ENCODE data around the gene GNAS. TPM values are rescaled to one million over a fixed set of nuclear protein-coding genes. Genes with fewer than 3 reads are reported as not detected.

The GNAS gene
- total RNA-seq, 1 donor from 2014 or later: 714 TPM

DNA sequence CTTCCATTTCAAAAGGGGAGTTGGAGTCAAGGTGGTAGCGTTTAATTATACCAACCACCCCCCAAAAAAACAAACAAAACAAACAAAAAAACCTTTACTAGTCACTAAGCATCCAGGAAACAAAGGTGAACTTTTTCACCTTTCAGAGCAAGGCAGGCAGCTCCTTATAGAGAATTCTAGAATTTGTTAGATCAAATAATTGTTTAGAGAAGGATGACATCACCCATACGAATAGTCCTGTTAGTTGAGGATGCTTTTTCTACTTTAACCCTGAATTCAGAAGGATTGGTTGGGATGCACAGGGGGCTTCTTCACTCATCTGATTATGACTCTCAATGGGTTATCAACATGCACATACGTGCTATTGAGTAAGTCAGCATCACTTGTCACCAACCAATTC is 44.3 kb downstream of the GNAS start:
- no peak for DNase-seq (ENCODE audit: low read depth)

GRCh38 chr20:58897488-58897887 is 45.0 kb downstream of the GNAS start:
- DNase-seq (ENCODE audit: low read depth): no peak

DNA sequence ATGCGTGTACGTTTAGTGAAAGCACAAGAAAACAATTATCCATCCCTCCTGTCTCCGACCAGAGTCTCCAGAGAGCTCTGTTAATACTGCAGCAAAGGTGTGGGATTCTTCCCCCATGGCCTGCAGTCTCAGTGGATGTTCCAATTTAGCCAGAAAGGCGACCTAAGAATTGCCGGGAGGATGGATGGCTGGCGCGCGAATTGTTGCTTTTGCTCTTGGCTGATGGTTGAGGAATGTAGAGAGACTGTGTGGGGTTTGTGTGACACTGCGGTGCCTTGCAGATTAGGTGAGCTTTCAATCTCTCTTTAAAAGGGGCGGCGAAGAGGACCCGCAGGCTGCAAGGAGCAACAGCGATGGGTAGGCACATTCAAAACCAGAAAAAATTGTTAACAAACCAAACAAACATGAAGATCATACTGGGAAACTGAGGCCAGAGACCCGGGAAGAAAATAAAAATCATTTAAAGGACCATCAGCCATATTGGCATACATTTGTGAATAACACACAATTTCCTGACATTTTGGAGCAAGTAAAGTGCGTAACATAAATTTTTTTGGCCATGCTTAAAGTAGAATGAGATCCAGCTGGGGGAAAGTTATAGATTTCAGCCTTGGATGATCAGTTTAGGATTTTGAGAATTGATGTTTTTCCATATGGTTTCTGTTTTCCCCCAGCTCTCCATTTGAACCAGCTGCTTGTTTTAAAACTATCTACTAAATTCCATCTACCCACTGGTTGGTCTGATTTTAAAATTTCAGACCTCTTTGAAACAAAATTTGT is 46.3 kb downstream of the GNAS start:
- no peak for DNase-seq (ENCODE audit: low read depth)

GRCh38 chr20:58899512-58899911 is 47.0 kb downstream of the GNAS start:
- DNase-seq (ENCODE audit: low read depth): no peak

GRCh38 chr20:58900397-58900796 is 47.9 kb downstream of the GNAS start:
- no peak for DNase-seq (ENCODE audit: low read depth)

DNA sequence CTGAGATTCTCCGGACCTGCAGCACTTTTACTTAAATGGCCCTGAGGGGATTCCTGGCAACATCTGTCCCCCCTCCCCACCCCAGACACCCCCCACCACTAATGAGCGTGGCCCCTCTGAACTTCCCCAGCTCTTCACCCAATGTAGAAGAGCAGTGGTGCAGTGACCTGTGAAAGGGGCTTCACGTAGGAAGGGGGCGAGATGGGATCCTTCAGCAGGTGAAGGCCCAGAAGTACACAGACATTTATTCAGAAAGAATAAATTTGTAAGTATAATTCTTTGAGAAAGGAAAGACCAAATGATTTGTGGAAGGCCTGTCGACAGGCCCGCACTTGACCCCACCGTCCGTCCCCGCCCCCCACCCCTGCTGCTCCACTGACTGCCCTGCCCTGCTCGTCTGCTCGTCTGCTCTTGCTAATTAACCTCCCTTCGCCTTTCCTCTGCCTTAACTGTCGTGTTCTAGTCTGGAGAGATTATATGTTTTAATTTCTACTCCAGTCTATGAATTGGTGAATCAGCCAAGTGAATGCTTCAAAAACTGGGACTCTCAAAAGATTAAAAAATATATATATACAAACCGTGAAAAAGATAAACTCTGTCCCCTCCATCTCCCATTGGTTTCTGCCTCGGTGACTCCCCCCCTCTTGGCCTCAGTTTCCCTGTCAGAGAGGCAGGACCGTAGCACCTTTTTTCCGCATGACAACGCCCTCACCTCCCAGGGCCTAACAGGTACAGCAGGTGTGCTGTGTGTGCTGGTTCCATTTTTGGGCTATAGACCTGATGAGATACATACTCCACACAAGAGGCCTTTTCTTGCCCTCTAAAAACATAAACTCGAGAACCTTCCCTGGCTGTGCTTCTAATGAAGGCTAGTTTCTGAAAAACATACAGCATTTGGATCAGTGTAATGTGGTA is 49.2 kb downstream of the GNAS start:
- no peak for DNase-seq (ENCODE audit: low read depth)

DNA sequence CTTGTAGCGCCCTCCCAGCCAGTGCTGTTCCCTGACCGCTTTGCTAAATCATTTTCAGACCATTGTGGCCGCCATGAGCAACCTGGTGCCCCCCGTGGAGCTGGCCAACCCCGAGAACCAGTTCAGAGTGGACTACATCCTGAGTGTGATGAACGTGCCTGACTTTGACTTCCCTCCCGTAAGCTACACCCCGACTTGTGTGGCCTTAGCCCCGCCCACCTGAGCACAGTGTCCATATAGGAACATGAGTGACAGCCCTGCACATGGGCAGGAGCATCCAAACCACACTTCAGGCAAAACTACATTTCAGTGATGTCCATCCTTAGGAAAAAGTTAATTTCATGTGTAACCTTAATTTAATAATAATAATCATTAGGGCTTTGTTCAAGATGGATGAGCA is 51.1 kb downstream of the GNAS start:
- no peak for DNase-seq (ENCODE audit: low read depth)

DNA sequence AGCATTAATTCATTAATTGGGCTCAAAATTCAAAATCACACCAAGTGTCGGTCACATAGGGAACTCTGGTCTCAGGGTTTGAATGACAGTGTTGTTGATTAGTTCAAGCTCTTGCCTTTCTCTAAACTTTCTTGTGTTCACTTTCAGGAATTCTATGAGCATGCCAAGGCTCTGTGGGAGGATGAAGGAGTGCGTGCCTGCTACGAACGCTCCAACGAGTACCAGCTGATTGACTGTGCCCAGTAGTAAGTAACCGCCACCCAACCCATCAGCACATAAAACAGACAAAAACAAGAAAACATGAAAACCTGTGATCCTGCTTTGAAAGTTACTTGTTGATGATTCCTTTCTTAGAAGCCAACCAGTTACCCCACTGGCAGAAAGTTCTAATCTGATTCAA is 52.7 kb downstream of the GNAS start:
- DNase-seq (ENCODE audit: low read depth): no peak

GRCh38 chr20:58906111-58906510 is 53.6 kb downstream of the GNAS start:
- no peak for DNase-seq (ENCODE audit: low read depth)

- no peak for DNase-seq (ENCODE audit: low read depth)
Observed at GRCh38 chr20:58906894-58907293, 54.4 kb downstream of the GNAS start.

DNA sequence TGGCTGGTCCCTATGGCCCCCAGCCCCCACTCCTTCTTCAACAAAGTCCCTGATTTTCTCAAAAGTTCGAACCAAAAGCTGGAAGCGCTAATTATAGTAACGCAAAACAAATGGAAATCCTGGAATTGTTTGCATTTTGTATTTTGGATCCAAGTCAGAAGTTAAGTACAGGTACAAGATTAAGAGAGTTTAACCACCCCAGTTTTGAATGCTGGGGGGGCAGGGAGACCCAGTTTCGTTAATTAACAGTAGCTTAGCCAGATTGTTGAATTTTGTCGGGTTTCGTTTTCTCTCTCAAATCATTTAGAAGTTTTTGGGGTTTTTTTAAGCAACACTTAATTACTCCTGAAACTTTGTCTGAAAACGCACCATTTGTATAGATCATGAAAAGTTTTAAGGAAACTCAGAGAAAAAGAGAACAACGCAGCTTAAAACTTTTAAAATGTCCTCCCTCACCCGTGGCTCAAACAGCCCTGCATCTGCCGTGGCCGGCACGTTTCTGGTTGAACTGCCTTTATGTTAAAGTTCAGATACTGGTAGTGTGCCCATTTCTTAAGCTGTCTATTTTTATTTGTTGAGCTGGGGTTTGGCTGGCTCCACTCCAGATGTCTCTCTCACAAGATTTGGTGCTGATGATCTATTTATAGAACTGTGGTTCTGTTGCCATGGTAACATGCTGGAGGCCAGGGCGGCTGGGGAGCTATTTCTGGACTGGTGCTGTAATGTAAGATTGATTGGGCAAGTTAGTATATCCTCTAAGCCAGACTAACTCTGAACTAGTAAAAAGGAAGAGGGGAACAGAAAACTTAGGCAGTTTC is 55.0 kb downstream of the GNAS start:
- DNase-seq (ENCODE audit: low read depth): peak; percentile 100

DNA sequence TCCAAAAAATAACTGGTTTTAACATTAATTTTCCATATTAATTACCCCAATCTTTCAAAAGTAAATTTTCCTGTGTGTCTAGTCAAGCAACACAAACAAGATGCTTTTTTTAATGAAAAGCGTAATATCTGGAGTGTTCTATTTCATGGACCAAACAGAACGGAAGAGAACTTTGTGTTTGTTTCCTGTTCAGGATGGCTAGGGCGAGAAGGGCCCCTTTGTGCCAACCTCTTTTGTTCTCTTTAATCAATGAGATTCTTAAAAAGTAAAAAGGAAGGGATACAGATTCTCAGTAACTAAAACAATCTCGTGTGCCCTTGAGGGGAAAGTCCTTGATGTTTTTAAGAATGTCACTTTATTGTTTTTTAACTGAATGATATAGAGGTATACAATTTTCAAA is 55.7 kb downstream of the GNAS start:
- no peak for DNase-seq (ENCODE audit: low read depth)

- DNase-seq (ENCODE audit: low read depth): no peak
Observed at GRCh38 chr20:58908941-58909340, 56.4 kb downstream of the GNAS start.

- DNase-seq (ENCODE audit: low read depth): no peak
Observed at GRCh38 chr20:58909585-58909984, 57.1 kb downstream of the GNAS start.

DNA sequence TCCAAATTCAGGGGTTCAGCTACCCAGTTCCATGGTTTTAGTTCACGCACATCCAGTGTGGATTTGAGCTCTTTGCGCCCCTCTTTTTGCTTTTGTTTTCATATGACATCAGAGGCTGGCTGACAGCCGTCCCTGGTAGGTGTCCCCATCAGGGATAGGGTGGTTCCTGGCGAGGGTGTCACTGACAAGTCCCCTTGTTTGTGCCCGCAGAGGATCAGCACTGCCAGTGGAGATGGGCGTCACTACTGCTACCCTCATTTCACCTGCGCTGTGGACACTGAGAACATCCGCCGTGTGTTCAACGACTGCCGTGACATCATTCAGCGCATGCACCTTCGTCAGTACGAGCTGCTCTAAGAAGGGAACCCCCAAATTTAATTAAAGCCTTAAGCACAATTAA is 58.0 kb downstream of the GNAS start:
- DNase-seq (ENCODE audit: low read depth): no peak

- DNase-seq (ENCODE audit: low read depth): no peak
Observed at GRCh38 chr20:58911309-58911708, 58.8 kb downstream of the GNAS start.

DNA sequence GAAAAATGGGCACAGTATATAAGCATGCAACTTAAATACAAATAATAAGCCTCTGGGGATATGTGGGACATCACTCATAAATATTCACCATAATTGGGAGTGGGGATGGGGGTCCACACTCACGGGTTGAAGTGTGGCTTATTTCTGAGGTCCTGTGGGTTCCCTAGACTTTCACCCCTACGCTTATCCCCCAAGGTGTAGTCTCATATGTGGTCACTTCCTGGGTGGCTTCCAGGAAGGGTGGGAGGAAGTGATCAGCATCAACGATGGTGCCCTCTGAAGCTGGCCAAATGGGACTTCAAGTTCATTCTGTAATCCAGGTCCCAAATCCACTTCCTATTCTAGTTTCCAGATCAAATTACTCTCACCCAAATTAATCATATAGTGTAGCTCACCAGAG is 59.5 kb downstream of the GNAS start:
- DNase-seq (ENCODE audit: low read depth): no peak

DNA sequence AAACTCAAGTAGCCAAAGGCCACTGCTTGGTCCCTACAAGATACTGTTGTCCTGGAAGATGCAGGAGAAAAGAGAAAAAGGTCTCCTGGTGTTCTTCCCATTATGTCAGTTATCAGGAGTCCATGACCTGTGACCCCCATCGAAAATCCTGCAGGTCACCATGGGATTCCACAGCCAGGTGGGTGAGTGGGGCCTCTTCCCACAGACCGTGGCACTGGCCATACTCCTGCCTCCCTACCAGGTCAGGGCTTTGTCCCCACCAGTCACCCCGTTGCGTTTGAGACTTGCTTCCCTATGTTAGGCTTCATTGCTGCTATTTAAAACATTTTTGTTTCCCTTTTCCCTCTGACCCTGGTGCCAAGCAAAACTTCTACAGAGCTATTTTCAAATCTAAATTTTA is 60.6 kb downstream of the GNAS start:
- no peak for DNase-seq (ENCODE audit: low read depth)

- no peak for DNase-seq (ENCODE audit: low read depth)
Observed at GRCh38 chr20:58918621-58919020, 66.1 kb downstream of the GNAS start.

DNA sequence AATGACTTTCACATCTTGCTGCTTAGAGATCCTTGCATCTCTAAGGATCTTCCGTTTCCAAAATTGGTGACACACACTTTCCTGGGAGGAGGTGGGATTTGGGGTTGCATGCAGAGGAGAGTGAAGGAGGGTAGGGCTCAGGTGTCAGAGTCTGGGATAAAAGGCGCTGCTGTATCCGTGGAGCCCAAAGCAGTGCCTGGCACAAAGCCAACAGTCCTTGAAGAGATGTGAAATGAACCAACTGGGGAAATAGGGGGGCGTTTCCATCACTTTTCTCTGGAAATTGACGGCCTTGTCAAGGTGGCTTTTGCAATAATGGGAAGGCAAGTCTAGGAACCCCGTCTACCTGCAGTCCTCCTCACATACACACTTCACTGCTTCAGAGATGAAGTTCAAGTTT is 69.0 kb downstream of the GNAS start:
- no peak for DNase-seq (ENCODE audit: low read depth)

- no peak for DNase-seq (ENCODE audit: low read depth)
Observed at GRCh38 chr20:58922036-58922435, 69.5 kb downstream of the GNAS start.
